HT1080 (cell line): ENCODE data around the gene VSTM4. TPM values are rescaled to one million over a fixed set of nuclear protein-coding genes. Genes with fewer than 3 reads are reported as not detected.

Experiments used
- DNase-seq: peaks from one replicate; pipeline ENCODE4 v3.0.0-alpha.2; 2015; ENCODE audit warnings: low read depth
- total RNA-seq: library from RNA; depleted of rRNA; stranded (reverse); fragments of >200 nt; shearing (Covaris generic); gene quantifications from 2 replicates; pipeline ENCODE4 v1.2.3, GENCODE V29; 2014

Gene VSTM4
- total RNA-seq, 1 experiment from 2014 or later: 2.7 TPM

GRCh38 chr10:49072166-49072885, 43.0 kb downstream of the VSTM4 start:
- DNase-seq: no peak

GRCh38 chr10:49071160-49071761, 44.1 kb downstream of the VSTM4 start:
- DNase-seq: peak; percentile 39

GRCh38 chr10:49070701-49071100, 44.6 kb downstream of the VSTM4 start:
- no peak for DNase-seq

- DNase-seq: no peak
These were observed 46.6 kb downstream of the VSTM4 start for GRCh38 chr10:49068672-49069217.

- no peak for DNase-seq
These were observed 47.1 kb downstream of the VSTM4 start for GRCh38 chr10:49068209-49068608.

GRCh38 chr10:49066944-49067730, 48.2 kb downstream of the VSTM4 start:
- no peak for DNase-seq

GRCh38 chr10:49062229-49062628, 53.1 kb downstream of the VSTM4 start:
- DNase-seq: no peak

- DNase-seq: no peak
These were observed 53.7 kb downstream of the VSTM4 start for GRCh38 chr10:49061667-49062066.

GRCh38 chr10:49058463-49059255, 56.7 kb downstream of the VSTM4 start:
- DNase-seq: no peak

GRCh38 chr10:49057231-49057880, 58.0 kb downstream of the VSTM4 start:
- DNase-seq: no peak

GRCh38 chr10:49056356-49056755, 59.0 kb downstream of the VSTM4 start:
- peak; percentile 45 for DNase-seq

- no peak for DNase-seq
These were observed 60.0 kb downstream of the VSTM4 start for GRCh38 chr10:49055221-49055849.

- no peak for DNase-seq
These were observed 60.6 kb downstream of the VSTM4 start for GRCh38 chr10:49054753-49055152.

- no peak for DNase-seq
These were observed 61.2 kb downstream of the VSTM4 start for GRCh38 chr10:49053998-49054692.

- DNase-seq: no peak
These were observed 62.0 kb downstream of the VSTM4 start for GRCh38 chr10:49053053-49053997.

- DNase-seq: no peak
These were observed 63.3 kb downstream of the VSTM4 start for GRCh38 chr10:49052069-49052468.

- DNase-seq: no peak
These were observed 64.4 kb downstream of the VSTM4 start for GRCh38 chr10:49050906-49051305.

- DNase-seq: no peak
These were observed 65.0 kb downstream of the VSTM4 start for GRCh38 chr10:49050366-49050765.
